ENCODE data around the gene TTC12. TPM values are rescaled to one million over a fixed set of nuclear protein-coding genes. Genes with fewer than 3 reads are reported as not detected.

Gene TTC12
- total and polyA plus RNA-seq, 2 of the 13 experiments (the other 11 are each of a cell fraction or from before 2014, with no cell fraction given) = 5.4 to 11.6 TPM

- TF ChIP-seq PAXIP1 (CRISPR knock-in tag; conservative IDR thresholded peaks at IDR 0.05) (no peak), ESRRA (CRISPR knock-in tag; IDR thresholded peaks at IDR 0.05; ENCODE audit: low read depth) (no peak), MYNN (CRISPR knock-in tag; IDR thresholded peaks at IDR 0.05; ENCODE audit: low read depth) (no peak), AHR (CRISPR knock-in tag; IDR thresholded peaks at IDR 0.05) (no peak), TERF1 (CRISPR knock-in tag; IDR thresholded peaks at IDR 0.05) (no peak), MLLT10 (CRISPR knock-in tag; IDR thresholded peaks at IDR 0.05) (no peak), POGK (CRISPR knock-in tag; conservative IDR thresholded peaks at IDR 0.05) (no peak), PPARG (CRISPR knock-in tag; conservative IDR thresholded peaks at IDR 0.05) (no peak), BRD4 (CRISPR knock-in tag; IDR thresholded peaks at IDR 0.05) (no peak)
Measured at GRCh38 chr11:113407163-113407562, 92.8 kb downstream of the TTC12 start (continued).

Data from HepG2 (cell line).